NCI-H1930 (cell line): Measurements from ENCODE around the gene SRSF4.
"Not testable (repeated sequence)": the region's sequence is repeated elsewhere in the genome, so short reads cannot be mapped to it uniquely, and the experiment has no call there.

Experiments used
- DNase-seq, 2 experiments: peaks; one replicate each; lab custom pipeline; 2025; lab: John Stamatoyannopoulos, UW

The SRSF4 gene

DNA sequence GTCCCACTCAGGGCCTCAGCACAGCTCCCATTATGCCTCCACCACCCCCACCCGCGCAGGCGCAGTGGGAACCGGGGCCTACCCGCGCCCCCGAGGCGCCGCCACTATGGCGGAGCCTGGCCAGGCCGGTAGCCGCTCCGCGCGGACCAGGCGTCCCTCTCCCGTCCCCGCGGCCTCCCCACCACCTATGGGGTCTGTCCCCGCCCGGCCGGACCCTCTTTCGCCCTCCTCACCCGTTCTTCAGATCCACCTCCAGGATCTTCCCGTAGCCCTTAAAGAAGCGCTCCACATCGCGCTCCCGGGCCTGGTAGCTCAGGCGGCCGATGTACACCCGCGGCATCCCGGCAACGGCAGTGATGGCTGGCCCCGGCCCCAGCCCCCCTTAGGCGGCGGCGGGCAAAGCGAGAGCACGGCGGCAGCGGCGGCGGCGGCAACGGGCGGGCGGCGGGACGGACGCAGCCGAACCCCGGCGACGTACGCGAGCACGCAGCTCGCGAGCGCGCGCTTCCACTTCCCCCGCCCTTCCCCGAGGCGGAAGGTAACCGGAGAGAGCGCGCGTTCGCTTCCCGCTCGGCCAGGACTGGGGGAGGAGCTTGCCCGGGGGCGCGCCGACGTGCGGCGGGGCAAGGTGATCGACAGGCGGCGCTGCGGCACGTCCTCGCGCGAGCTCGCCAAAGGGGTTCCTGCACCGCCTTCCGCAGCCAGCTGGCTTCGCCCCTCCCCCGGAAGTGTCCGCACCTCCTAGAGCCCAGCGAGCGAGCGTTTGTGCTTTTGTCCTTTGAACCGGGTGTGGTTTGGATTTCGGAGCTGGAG is at the start of gene SRSF4:
Gene SRSF4 (minus strand): TSS at position 488 of the 813 bp plus-strand sequence. CDS start 148 bp downstream, at position 340.
- peak; percentile 96 to 98 for DNase-seq

DNA sequence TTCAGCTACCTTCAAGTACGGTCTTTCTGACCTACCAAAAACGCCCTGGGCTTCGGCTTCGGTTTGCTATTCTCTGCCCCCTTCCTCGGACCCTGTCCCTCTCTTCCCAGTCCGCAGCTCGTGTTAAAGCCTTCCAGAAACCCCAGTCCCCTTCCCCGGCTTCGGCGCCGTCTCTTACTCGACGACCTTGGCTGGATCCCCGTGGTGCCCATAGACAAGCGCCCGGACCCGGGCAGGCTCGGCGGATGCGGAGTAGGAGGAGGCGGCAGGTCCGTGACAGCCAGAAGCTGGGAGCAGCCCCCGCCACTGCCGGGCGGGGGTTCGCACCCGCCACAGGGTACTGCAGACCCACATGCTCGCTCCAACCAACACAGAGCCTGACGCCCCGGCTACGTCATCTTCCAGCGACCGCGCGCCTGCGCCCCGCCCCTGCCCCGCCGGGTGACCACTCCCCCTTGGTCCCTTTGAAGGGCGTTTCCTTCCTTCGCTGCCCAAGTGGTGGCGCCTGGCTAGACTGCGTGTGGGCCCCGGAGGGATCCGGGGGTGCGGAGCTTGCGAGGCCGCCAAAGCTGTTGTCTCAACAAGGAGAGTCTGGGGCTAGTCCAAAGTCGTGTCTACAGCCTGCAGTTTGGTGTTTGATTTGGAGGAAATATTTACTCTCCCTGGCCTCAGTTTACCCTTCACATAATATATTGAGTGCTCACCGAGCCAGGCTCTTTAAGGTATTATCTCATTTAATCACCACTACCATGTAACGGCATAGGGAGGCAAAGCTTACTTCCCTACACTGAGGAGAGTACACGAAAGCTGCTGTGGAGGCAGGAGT is 49.1 kb upstream of the SRSF4 start, which contains the start of gene MECR:
Gene MECR (minus strand): TSS at position 382 of the 826 bp plus-strand sequence. CDS start 28 bp downstream, at position 354.
- peak; percentile 77 to 91 for DNase-seq

DNA sequence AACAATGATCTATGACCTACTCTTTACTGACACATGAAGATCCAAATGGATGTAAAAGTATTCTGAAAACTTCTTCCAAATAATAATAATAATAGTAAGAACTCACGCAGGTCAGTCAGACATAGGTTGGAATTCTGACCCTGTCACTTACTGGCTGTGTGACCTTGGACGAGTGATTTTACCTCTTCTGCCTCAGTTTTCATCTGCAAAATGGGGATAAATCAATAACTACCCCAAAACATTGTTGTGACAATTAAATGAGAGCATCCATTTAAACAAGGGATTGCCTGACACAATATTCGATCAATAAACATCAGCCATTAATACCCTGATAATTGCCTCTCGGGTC is 48.5 kb upstream of the SRSF4 start:
- DNase-seq = no peak

DNA sequence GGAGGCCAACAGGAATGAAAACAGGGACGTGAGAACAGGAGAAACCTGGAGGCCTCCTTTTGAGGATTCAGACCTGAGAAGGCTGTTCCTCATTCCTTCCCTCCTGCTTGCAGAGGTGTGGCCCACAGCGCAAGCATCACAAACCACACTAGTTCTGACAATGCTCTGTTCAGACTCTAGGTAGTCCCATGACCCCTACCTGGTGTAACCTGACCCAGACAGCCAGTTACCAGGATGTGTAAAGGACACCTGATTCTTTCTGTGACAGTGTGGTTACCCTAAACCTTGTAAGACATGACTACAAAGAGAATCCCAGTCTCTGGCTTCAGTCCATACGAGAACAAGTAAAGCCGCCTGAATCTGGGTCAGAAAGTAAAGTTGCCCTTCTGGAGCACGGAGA is 45.8 kb upstream of the SRSF4 start:
- no peak for DNase-seq

DNA sequence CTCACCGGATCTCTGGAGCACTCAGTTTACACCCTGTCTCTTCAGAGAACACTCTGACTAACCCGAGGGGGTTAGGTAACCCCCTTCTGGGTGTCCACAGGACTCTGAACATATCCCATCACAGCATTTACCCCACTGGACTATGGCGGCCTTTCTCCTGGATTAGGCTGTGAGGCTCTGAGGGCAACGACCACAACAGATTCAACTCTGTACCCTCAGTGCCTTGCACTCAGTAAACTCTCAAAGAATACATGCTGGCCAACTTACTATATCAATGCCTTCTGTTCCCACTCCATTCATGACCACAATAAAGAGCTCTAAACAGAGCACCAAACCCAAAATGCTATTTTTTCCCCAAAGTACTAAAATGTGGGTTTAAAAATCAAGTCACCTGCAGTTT is 43.7 kb upstream of the SRSF4 start:
- DNase-seq = no peak

DNA sequence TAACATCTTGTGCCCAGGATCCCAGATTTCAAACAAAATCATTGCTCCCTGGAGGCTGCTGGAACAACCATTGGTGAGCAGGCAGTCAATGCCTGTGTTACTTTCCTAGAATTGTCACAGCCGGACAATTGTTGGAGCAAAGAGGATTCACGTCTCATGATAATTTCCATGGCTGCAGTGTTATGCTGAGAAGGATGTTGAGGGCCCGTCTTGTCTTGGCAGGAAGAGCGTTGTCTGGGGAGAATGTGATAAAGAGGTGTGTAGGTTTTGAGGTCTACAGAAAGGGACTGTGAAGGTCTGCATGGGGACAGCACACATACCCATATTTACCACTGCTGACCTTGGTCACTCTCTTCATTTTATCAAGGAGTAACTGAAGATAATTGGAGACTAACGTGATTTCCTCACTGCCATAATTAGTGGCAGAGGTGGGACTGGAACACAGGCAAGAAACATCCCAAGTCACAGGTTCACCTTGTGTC is 42.7 kb upstream of the SRSF4 start:
- no peak for DNase-seq

DNA sequence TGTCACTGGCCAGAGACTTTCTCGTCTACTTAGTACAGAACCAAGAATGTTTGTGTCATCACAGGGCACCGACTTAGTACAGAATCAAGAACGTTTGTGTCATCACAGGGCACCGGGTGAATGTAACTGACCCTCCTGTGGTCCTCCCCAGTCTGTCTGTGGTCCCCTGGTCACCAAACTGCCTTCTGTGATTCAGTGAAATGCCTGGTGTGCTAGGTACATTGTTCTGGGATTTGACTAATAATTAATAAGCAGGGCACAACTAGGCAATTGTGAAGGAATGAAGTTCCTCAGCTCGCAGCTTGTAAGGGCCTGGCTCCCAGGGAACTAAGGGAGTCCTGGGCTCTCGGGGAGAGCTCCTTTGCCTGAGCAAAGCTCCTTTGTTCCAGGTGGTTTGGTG is 41.8 kb upstream of the SRSF4 start:
- no peak for DNase-seq

DNA sequence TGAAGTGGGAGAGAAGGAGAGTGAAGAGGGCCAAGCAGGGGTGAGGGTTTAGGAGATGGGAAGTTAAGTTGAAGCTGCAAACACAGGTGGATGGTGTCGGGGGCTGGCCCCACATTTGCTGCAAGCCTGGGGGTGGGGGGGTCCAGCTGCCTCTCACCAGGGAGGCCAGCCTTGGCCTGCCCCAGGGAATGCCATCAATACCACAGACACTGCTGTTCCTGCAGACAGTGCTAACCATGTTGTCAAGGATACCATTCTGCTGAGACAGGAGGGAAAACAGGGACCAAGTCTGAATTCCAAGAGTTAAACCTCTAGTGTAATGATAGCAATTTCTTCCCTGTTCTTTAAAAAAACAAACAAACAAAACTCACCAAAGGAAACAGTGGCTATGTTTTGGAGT is 41.0 kb upstream of the SRSF4 start:
- DNase-seq = no peak

DNA sequence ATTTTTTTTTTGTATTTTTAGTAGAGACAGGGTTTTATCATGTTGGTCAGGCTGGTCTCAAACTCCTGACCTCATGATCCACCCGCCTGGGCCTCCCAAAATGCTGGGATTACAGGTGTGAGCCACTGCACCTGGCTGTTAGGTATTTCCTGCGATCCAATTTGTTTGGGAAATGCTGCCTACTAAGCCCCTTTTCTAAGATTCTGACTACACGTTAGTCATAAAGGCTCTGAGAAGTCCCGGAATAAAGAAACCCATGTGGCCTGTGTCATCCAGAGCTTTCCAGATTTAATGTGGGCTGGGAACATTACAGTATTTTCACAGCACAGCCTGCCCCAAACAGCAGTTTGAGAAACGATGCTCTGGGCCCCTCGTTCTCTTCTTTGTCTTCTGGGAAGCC is 40.6 kb upstream of the SRSF4 start:
- not testable (repeated sequence) for DNase-seq

DNA sequence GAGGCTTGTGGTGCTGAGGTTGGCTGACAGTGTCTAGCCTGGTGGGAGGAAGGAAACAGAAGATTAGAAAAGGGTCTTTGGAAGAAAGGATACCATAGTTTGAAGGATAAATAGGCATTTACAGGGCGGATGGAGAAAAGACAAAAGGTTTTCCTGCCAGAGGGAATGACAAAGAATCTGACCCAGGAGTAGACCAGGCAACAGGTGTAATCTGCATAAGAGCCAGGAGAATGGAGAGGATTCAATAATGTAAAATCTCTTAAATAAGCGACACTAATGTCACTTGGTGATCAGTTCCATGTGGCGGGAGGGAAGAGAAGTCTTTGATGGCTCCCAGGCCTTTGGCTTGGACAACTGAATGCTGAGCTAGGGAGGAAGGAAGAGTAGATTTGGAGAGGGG is 39.6 kb upstream of the SRSF4 start:
- DNase-seq = no peak

DNA sequence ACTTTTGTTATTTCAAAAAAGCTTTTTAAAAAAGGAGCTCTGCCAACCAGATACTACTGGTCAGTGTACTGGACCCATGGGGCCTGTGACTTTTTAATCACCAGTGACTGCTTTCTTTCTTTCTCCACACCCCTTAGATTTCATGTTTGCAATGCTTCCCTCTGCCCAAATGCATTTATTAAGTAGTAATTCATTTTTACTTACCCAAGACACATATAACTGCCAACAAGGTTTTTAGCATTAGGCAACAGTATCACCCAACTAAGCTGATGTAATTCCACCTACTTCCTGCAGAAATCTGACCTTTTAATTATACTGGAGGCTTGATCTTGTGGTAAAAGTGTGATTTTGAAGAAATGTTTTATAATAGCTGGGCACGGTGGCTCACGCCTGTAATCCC is 36.5 kb upstream of the SRSF4 start:
- no peak for DNase-seq

DNA sequence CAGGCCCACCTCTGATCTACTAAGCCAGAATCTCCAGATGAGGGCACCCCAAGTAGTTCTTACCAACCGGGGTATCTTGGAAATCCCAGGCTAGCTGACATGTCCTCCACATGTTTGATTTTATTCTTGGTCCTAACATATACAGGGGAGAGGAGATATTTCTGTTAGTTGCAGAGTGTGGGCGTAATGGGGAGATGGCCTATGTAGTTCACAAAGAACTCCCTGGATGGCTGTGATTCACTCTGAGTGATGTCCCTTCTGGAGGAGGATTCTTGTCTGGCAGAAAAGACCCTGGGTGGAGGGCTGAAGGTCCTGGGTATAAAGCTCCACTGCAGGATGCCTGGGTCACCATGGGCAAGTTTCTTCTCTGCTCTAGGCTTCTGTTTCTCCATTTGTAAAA is 35.9 kb upstream of the SRSF4 start:
- DNase-seq = no peak

DNA sequence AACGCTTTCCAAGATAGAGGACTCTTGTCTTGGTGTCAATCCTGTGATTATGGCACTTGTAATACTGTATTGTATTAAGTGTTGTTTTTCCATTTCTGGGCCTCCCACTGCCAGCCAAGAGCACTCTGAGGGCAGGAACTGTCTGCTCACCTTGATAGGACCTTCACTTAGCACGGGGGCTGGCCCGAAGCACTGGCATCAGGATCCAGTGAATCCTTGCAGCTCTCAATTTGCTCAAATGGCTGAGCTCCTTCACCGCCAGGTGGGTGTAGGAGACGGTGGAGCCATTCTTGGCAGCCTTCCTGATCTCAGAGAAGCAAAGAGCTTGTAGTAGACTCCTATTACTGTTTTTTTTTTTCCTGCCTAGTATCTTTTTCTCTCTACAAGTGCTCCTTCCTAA is 31.4 kb upstream of the SRSF4 start:
- DNase-seq = no peak

DNA sequence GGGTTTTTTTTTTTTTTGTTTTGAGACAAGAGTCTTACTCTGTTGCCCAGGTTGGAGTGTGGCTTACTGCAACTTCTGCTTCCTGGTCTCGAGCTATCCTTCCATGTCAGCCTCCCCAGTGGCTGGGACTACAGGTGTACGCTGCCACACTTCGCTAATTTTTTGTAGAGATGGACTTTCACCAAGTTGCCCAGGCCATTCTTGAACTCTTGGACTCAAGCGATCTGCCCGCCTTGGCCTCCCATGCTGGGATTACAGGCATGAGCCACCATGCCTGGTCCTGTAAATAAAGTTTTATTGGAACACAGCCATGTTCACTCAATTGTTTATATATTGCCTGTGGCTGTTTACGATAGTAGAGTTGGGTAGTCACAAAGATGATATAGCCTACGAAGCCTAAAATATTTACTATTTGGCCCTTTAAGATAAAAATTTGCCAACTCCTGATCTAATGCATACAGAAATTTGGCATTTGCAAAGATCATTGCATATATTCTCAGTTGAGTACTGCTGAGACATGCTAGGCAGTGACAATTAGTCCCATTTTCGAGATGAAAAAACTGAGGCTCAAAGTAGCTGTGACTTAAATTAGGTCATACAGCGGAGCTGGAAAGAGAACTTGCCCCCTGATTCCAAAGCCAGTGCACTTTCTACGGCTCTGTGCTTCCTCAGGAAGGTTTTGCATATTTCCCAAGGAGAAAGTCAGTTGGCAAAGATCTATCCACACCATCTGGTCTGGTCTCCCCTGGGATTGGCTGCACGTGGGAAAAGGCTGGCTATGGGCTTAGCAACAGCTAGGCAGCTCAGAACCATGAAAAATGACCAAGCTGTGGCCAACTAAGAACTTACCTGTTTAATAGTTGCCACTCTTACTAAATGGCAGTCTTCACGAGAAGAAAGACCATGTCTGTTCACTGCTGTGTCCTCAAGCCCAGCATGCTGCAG is 29.7 kb upstream of the SRSF4 start:
- DNase-seq = no peak

DNA sequence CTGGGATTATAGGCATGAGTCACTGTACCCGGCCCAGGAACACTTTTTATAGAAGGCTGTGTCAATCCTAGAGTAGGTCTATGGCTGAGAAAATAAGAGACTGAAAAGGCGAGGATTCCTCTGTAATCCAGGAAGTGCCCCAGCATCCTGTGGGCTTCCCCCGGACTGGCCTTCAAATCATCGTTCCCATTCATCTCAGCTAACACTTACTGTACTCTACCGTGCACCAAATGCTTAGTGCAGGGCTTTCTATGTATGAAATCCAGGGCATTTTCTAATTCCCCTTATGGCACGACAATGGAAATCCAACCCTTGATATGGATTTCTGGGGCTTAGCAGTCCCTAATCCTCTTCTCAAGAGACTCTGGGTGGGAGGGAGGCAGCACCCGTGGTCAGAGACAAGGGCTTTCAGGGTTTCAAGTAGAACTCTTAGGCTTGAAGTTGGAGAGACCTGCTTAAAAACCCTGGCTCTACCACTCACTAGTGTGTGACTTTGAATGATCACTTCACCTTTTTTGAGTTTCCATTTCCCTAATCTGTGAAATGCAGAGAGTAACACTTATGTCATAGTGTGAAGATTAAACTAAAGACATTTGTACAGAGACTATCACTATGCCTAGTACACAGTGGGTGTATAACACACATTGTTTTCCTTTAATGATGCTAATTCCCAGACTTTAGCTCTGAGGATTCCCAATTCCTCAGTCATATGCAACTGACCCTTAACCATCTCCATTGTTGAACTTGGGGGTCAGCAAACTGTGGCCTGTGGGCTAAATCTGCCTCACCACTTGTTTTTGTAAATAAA is 28.8 kb upstream of the SRSF4 start:
- DNase-seq = no peak

DNA sequence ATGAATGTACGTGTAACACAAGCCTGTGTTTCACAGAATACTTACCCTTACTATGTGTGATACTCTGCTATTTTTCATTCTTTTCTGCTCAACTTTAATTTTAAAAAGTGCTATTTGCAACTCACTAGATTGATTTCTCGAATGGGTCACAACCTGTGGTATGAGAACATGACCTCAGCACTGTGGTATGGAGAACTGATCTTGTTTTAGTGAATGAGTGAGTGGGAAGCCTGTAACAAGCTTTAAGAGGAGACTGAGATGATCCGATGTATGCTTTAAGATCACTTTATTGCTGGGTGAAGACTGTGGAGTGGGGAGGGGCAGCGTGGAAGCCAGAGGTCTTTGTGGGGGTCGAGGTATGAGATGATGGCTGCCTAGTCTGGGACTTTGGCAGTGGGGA is 27.5 kb upstream of the SRSF4 start:
- DNase-seq = no peak

DNA sequence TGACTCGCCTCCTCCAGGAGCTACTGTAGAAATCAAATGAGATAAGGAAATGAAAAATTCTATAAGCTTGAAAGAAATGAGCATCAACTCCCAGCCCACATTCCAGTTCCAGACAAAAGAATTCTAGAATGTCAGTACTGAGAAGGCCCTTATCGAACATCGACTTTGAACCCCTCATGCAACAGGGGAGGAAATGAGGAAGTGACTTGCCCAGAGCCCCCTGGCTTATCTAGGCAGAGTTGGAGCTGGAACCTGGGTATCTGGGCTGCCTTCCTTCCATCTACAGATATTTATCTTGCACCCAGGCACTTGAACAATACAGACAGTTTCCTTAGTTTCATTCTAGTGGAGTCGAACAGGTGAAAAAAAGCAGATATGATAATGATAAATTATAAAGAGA is 26.7 kb upstream of the SRSF4 start:
- DNase-seq = no peak

DNA sequence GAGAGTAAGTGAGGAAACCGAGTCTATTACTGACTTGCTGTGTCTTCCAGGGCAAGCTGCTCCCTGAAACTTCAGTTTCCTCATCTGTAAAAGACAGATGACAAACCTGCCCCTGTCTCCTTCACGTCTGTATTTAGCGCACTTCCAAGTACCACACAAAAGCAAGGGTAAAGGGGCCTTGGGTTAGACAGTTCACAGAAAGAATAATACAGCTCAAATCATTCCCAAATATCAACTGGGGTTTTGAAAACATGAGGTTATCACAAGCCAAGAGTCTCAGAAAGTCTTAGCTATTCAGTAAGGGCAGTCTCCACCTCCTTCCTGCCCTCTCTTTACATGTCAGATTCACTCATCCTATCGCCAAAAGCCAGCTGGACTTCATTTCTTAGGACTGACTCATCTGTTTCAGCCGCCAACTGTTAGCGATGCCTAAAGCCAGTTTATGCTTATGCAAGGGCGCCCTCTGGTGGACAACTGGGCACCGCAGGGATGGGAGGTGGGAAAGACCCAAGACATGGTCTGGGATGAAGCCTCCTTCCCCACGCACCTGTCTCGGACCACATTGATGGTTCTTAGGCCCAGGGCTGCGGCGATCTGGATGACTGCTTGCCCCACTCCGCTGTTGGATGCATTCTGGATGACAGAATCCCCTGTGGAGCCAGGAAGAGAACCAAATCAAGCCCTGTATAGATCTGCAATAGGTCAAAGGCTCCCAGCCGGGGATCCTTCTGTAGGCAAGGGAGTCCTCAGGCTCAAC is 21.1 kb upstream of the SRSF4 start:
- peak; percentile 59 to 77 for DNase-seq

DNA sequence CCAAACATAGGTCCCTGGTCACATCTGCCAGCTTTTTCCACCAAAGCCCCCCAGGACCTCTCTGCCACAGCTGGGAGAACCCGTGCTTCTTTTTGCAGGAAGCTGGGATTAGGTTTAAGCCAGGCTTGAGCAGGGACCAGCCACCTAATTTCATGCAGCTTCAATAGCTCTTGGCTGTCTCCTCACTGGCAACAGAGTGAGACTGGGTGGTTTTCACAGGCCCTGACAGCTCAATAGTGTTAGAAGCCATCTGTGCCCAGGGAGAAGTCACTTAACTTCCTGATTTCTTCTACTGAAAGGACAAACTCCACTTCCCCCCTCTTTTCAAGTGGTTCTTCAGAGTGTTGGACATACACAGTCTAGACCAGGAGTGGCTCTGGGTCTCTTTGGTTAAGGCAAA is 20.4 kb upstream of the SRSF4 start:
- no peak for DNase-seq

DNA sequence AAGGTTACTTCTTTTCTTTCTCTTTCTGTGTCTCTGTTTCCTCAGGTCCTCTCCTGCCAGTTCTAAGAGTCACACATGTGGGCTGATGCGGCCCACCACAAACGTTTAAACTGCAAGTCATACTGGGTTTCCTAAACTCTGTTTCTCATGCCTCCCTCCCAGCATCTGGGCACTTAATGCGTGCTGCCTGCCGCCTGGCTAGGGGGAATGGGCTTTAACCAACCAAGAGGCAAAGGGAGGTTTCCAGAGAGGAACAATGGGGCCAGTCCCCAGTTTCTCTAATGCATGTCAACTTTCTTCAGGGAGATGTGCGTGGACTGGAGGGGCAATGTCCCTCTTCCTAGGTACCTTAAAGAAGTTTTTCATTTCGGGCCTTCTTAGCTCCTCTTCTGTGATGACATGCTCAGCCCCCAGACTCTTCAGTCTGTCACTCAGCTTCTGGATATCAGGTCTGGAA is 19.9 kb upstream of the SRSF4 start:
- no peak for DNase-seq
